ENCODE results near the gene GRK5.

- TF ChIP-seq, protein P1, sequence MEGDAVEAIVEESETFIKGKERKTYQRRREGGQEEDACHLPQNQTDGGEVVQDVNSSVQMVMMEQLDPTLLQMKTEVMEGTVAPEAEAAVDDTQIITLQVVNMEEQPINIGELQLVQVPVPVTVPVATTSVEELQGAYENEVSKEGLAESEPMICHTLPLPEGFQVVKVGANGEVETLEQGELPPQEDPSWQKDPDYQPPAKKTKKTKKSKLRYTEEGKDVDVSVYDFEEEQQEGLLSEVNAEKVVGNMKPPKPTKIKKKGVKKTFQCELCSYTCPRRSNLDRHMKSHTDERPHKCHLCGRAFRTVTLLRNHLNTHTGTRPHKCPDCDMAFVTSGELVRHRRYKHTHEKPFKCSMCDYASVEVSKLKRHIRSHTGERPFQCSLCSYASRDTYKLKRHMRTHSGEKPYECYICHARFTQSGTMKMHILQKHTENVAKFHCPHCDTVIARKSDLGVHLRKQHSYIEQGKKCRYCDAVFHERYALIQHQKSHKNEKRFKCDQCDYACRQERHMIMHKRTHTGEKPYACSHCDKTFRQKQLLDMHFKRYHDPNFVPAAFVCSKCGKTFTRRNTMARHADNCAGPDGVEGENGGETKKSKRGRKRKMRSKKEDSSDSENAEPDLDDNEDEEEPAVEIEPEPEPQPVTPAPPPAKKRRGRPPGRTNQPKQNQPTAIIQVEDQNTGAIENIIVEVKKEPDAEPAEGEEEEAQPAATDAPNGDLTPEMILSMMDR (IDR thresholded peaks at IDR 0.05): no peak
- TF ChIP-seq EZH2phosphoT487 (IDR thresholded peaks at IDR 0.05): no peak
Measured at GRCh38 chr10:119302172-119302571, 94.8 kb downstream of the GRK5 start.
